Retinal pigment epithelial cell (primary cell): ENCODE measurements around the gene TNRC18.
"Not testable (repeated sequence)": the region's sequence is repeated elsewhere in the genome, so short reads cannot be mapped to it uniquely, and the experiment has no call there.

Source experiments
- DNase-seq: peaks from one replicate; pipeline ENCODE4 v3.0.0-alpha.2; 2010; ENCODE audit warnings: low read depth
- H3K4me3 ChIP-seq: 2 replicates; pipeline ENCODE4 v1.5.1; 2011; ENCODE audit warnings: mild to moderate bottlenecking, low read length, control low read depth, moderate library complexity
- CTCF ChIP-seq: conservative IDR thresholded peaks from 2 replicates; pipeline ENCODE4 v1.5.1; 2011; ENCODE audit warnings: low read depth, low read length, control low read depth, inconsistent platforms

TNRC18 gene

GRCh38 chr7:5310822-5311405 is 112.7 kb downstream of the TNRC18 start:
- no peak for TF ChIP-seq CTCF
- no peak for DNase-seq
- H3K4me3 ChIP-seq = no peak overlapping the region

GRCh38 chr7:5309146-5309545 is 114.5 kb downstream of the TNRC18 start:
- no peak for DNase-seq
- H3K4me3 ChIP-seq = no peak overlapping the region
- TF ChIP-seq CTCF = no peak

GRCh38 chr7:5307221-5308142 is 116.2 kb downstream of the TNRC18 start:
- DNase-seq, H3K4me3 ChIP-seq: not testable (repeated sequence)

- not testable (repeated sequence) for DNase-seq, H3K4me3 ChIP-seq
Observed at GRCh38 chr7:5305050-5305449, 118.6 kb downstream of the TNRC18 start.

- no peak for TF ChIP-seq CTCF
- no peak overlapping the region for H3K4me3 ChIP-seq
- no peak for DNase-seq
Observed at GRCh38 chr7:5303591-5304505, 119.8 kb downstream of the TNRC18 start.

- H3K4me3 ChIP-seq = no peak overlapping the region
- no peak for TF ChIP-seq CTCF
- DNase-seq = no peak
Observed at GRCh38 chr7:5303061-5303460, 120.6 kb downstream of the TNRC18 start.

- no peak for DNase-seq
- no peak for TF ChIP-seq CTCF
Observed at GRCh38 chr7:5302577-5302976, 121.1 kb downstream of the TNRC18 start.

GRCh38 chr7:5300366-5300765 is 123.3 kb downstream of the TNRC18 start:
- no peak for TF ChIP-seq CTCF
- DNase-seq = no peak
- H3K4me3 ChIP-seq = no peak overlapping the region

More at GRCh38 chr7:5302577-5302976, 121.1 kb downstream of the TNRC18 start:
- no peak overlapping the region for H3K4me3 ChIP-seq
